ENCODE measurements around the gene PELI1.

GRCh38 chr2:64124168-64124567, 20.1 kb downstream of the PELI1 start:
- TF ChIP-seq ZBTB49 (tag by site-specific recombination; IDR thresholded peaks at IDR 0.05; ENCODE audit: low read depth) (no peak), ZNF138 (tag by site-specific recombination; IDR thresholded peaks at IDR 0.05; ENCODE audit: borderline replicate concordance) (no peak), REST (tag by site-specific recombination; IDR thresholded peaks at IDR 0.05) (no peak)
